DOHH2 (cell line): ENCODE measurements around the gene ATP8B4.

Experiments used
- H3F3A ChIP-seq: fragments of 200-600 bp; sonication (generic), shearing (Covaris generic); 2 replicates; pipeline ENCODE4 v1.6.0; 2016; ENCODE audit warnings: antibody characterized with exemption, mild to moderate bottlenecking; ENCODE audit not compliant: control insufficient read depth, insufficient read depth
- H3K27ac ChIP-seq: fragments of 200-600 bp; sonication (generic); 2 replicates; pipeline ENCODE4 v1.5.1; 2014; ENCODE audit warnings: low read depth, mild to moderate bottlenecking, low read length, moderate library complexity
- H3K27me3 ChIP-seq: fragments of 200-600 bp; sonication (generic); 2 replicates; pipeline ENCODE4 v1.6.1; 2014; ENCODE audit warnings: mild to moderate bottlenecking, low read length, mixed read lengths; ENCODE audit not compliant: control insufficient read depth
- H3K36me3 ChIP-seq: fragments of 200-600 bp; sonication (generic); 2 replicates; pipeline ENCODE4 v1.6.1; 2014; ENCODE audit warnings: mild to moderate bottlenecking, low read length, moderate library complexity, mixed read lengths; ENCODE audit not compliant: control insufficient read depth
- H3K4me1 ChIP-seq: fragments of 200-600 bp; sonication (generic); 2 replicates; pipeline ENCODE4 v1.6.1; 2014; ENCODE audit warnings: mild to moderate bottlenecking, low read length, mixed read lengths; ENCODE audit not compliant: control insufficient read depth
- H3K4me2 ChIP-seq: fragments of 200-600 bp; sonication (generic); 2 replicates; pipeline ENCODE4 v1.6.0; 2014; ENCODE audit warnings: mild to moderate bottlenecking, low read length, moderate library complexity
- H3K4me3 ChIP-seq: fragments of 200-600 bp; sonication (generic); 2 replicates; pipeline ENCODE4 v1.5.1; 2014; ENCODE audit warnings: mild to moderate bottlenecking, low read length, mixed read lengths
- H3K79me2 ChIP-seq: fragments of 200-600 bp; sonication (generic); 2 replicates; pipeline ENCODE4 v1.6.1; 2014; ENCODE audit warnings: mild to moderate bottlenecking, low read length, mixed read lengths; ENCODE audit not compliant: control insufficient read depth
- H3K9me2 ChIP-seq: fragments of 200-600 bp; sonication (generic); replicated peaks from 2 replicates; pipeline ENCODE4 v1.6.1; 2014; ENCODE audit warnings: mild to moderate bottlenecking, low read length, mixed read lengths; ENCODE audit not compliant: control insufficient read depth
- H3K9me3 ChIP-seq: fragments of 200-600 bp; sonication (generic); 2 replicates; pipeline ENCODE4 v1.6.1; 2014; ENCODE audit warnings: antibody characterized with exemption, low read length, mixed read lengths; ENCODE audit not compliant: control insufficient read depth, insufficient read depth
- H4K20me1 ChIP-seq: fragments of 200-600 bp; sonication (generic); 2 replicates; pipeline ENCODE4 v1.6.0; 2014; ENCODE audit warnings: low read depth, mild to moderate bottlenecking, antibody characterized with exemption, low read length, moderate library complexity; ENCODE audit not compliant: control insufficient read depth, insufficient read depth
- CTCF ChIP-seq: fragments of 200-600 bp; sonication (generic); IDR thresholded peaks from one replicate; pipeline ENCODE4 v1.5.1; 2014; ENCODE audit warnings: antibody characterized with exemption, mild to moderate bottlenecking, low read depth, low read length; ENCODE audit not compliant: poor library complexity, severe bottlenecking
- EZH2phosphoT487 ChIP-seq: fragments of 200-600 bp; sonication (generic); IDR thresholded peaks from 2 replicates; pipeline ENCODE4 v1.6.1; 2017; ENCODE audit warnings: borderline replicate concordance, mild to moderate bottlenecking, antibody characterized with exemption, low read length, moderate library complexity, mixed read lengths

The ATP8B4 gene

GRCh38 chr15:50131617-50132016 is 12.6 kb upstream of the ATP8B4 start:
- Histone ChIP-seq H3F3A (no peaks in the 10 kb centered on the region), H3K4me3 (no peak overlapping the region), H3K9me2 (no peaks in the 10 kb centered on the region), H4K20me1 (no peaks in the 10 kb centered on the region), H3K27ac (no peak overlapping the region), H3K79me2 (no peaks in the 10 kb centered on the region), H3K9me3 (no peaks in the 10 kb centered on the region), H3K4me1 (no peaks in the 10 kb centered on the region), H3K27me3 (peaks cover 8% of the 10 kb centered on the region), H3K4me2 (no peak overlapping the region), H3K36me3 (no peaks in the 10 kb centered on the region)
- no peak for TF ChIP-seq EZH2phosphoT487
- TF ChIP-seq CTCF: no peak

GRCh38 chr15:50128266-50128665 is 9.2 kb upstream of the ATP8B4 start:
- no peak overlapping the region for H3K4me3 ChIP-seq
- H3K4me2 ChIP-seq: no peak overlapping the region
- TF ChIP-seq EZH2phosphoT487 (no peak), CTCF (no peak)
- H3F3A ChIP-seq: no peaks in the 10 kb centered on the region
- no peaks in the 10 kb centered on the region for H3K79me2 ChIP-seq
- H3K4me1 ChIP-seq: no peaks in the 10 kb centered on the region
- no peak overlapping the region for H3K27ac ChIP-seq
- H3K36me3 ChIP-seq: no peaks in the 10 kb centered on the region
- H4K20me1 ChIP-seq: no peaks in the 10 kb centered on the region
- no peaks in the 10 kb centered on the region for H3K27me3 ChIP-seq
- no peaks in the 10 kb centered on the region for H3K9me2 ChIP-seq
- H3K9me3 ChIP-seq: no peaks in the 10 kb centered on the region

- Histone ChIP-seq H3K4me3 (no peak overlapping the region), H3K36me3 (no peaks in the 10 kb centered on the region), H3K4me1 (no peaks in the 10 kb centered on the region), H3K27ac (no peak overlapping the region), H3K9me3 (no peaks in the 10 kb centered on the region), H4K20me1 (no peaks in the 10 kb centered on the region), H3K4me2 (no peak overlapping the region), H3F3A (no peaks in the 10 kb centered on the region), H3K79me2 (no peaks in the 10 kb centered on the region), H3K9me2 (no peaks in the 10 kb centered on the region), H3K27me3 (0 out of 2 replicates have a peak, but pooled peaks cover 3% of the 10 kb centered on the region)
- no peak for TF ChIP-seq EZH2phosphoT487
- no peak for TF ChIP-seq CTCF
Observed at GRCh38 chr15:50127255-50127777, 8.3 kb upstream of the ATP8B4 start.

GRCh38 chr15:50126072-50126471 is 7.0 kb upstream of the ATP8B4 start:
- Histone ChIP-seq H4K20me1 (no peaks in the 10 kb centered on the region), H3F3A (no peaks in the 10 kb centered on the region), H3K27ac (no peak overlapping the region), H3K9me3 (no peaks in the 10 kb centered on the region), H3K4me3 (no peak overlapping the region), H3K36me3 (no peaks in the 10 kb centered on the region), H3K27me3 (0 out of 2 replicates have a peak, but pooled peaks cover 3% of the 10 kb centered on the region), H3K79me2 (no peaks in the 10 kb centered on the region), H3K9me2 (no peaks in the 10 kb centered on the region), H3K4me1 (no peaks in the 10 kb centered on the region), H3K4me2 (no peak overlapping the region)
- TF ChIP-seq CTCF (no peak), EZH2phosphoT487 (no peak)
